Sigmoid colon (tissue), 7 donors: ENCODE results near the gene PRRT1. TPM values are rescaled to one million over a fixed set of nuclear protein-coding genes. Genes with fewer than 3 reads are reported as not detected.
"Not testable (repeated sequence)": the region's sequence is repeated elsewhere in the genome, so short reads cannot be mapped to it uniquely, and the experiment has no call there.

Experiments used
- DNase-seq: peaks from one replicate; pipeline ENCODE4 v3.0.0-alpha.2; 2019
- H3K27ac ChIP-seq, 4 donors: fragments of 200-600 bp; sonication (generic); one replicate each; pipeline ENCODE4 v1.5.1; 2016 to 2019; ENCODE audit warnings: mild to moderate bottlenecking in 1 of 4
- H3K27me3 ChIP-seq, 3 donors: fragments of 200-600 bp; sonication (generic); one replicate each; pipeline ENCODE4 v1.5.1; 2019; ENCODE audit warnings: mild to moderate bottlenecking in 1 of 3
- H3K36me3 ChIP-seq, 4 donors: fragments of 200-600 bp; sonication (generic); one replicate each; pipeline ENCODE4 v1.5.1; 2016 to 2019
- H3K4me1 ChIP-seq, 4 donors: fragments of 200-600 bp; sonication (generic); one replicate each; pipeline ENCODE4 v1.5.1; 2017 to 2019
- H3K4me3 ChIP-seq, 4 donors: fragments of 200-600 bp; sonication (generic); one replicate each; pipeline ENCODE4 v1.5.1; 2017 to 2019; ENCODE audit warnings: mild to moderate bottlenecking in 2 of 4, moderate library complexity in 1 of 4
- H3K9me3 ChIP-seq, 4 donors: fragments of 200-600 bp in 3 of 4; sonication (generic) in 3 of 4; one replicate each; pipeline versions ENCODE4 v1.5.1 to v1.6.1; 2013 to 2019
- EP300 ChIP-seq, 4 donors: sonication (generic); formaldehyde crosslinking; IDR thresholded peaks; one replicate each; pipeline ENCODE4 v1.6.1; 2017; ENCODE audit warnings: antibody characterized with exemption in 4 of 4
- POLR2A ChIP-seq, 2 donors: fragments of 450-650 bp; IDR thresholded peaks; one replicate each; pipeline ENCODE4 v1.6.1; 2016; ENCODE audit warnings: antibody characterized with exemption in 2 of 2, mild to moderate bottlenecking in 2 of 2, moderate library complexity in 2 of 2
- POLR2AphosphoS5 ChIP-seq, 4 donors: sonication (generic); formaldehyde crosslinking; IDR thresholded peaks; one replicate each; pipeline ENCODE4 v1.6.1; 2017; ENCODE audit warnings: antibody characterized with exemption in 4 of 4
- WGBS, 2 donors: extraction: QIAGEN DNeasy Blood & Tissue Kit; methylation state at CpG; one replicate each; pipeline ENCODE4 v1.1.7; 2013; 5-methylcytosine and 5-hydroxymethylcytosine counted together
- intact Hi-C: fragments of 100-400 bp; cut with DNase I; formaldehyde crosslinking; loops from one replicate; pipeline ENCODE4 v1.15.1; 2023
- polyA plus RNA-seq, 3 donors: library from polyadenylated mRNA; stranded (reverse); fragments of 200-250 nt; gene quantifications; one replicate each; pipeline ENCODE4 v1.2.3, GENCODE V29; 2013
- small RNA-seq, 3 donors: library from RNA; depleted of rRNA; stranded (forward); fragments of <200 nt; gene quantifications; one replicate each; pipeline ENCODE3, GENCODE V24; 2016
- total RNA-seq, 4 donors: library from RNA; depleted of rRNA; stranded (reverse); fragments of >200 nt; gene quantifications; one replicate each; pipeline ENCODE4 v1.1.0, GENCODE V29; 2016
- TF ChIP-seq, protein P1 (sequence below), 4 experiments: fragments of 450-650 bp in 3 of 4; fragments of 200-600 bp in 1 of 4; IDR thresholded peaks; one replicate each; pipeline ENCODE4 v1.5.1; 2016 to 2019; ENCODE audit warnings: antibody characterized with exemption in 4 of 4, mild to moderate bottlenecking in 3 of 4, moderate library complexity in 2 of 4
- donor health status: healthy with polysubstance abuse.
- donor health status: Bipolar disorder and iron deficiency.
- donor health status: healthy.

Gene PRRT1
- total and polyA plus RNA-seq, 7 donors, result 0.46 to 6.1 (median 2.5) TPM

DNA sequence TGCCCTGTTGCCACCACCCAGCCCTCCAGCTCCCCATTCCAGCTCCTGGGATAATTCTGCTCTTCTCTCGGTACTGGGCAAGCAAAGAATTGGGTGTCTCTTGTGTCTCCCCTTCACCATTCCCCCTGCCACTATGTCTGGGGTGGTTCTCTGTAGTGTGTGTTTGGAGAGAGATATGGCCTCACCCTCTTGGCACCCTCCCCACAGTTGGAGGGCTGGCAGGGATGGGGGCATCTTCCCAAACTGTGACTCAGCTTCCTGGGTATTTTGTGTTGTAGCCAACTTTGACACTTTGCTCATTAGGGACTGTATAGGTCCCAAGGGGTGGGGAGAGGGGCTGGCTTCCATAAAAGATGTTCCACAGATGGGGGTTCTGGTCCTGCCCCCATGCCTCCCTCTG lies 44.3 kb downstream of the PRRT1 start:
- Histone ChIP-seq H3K9me3 (no peaks in the 10 kb centered on the region), H3K36me3 (no peaks in the 10 kb centered on the region), H3K27ac (peak overlapping the region; percentile 70 to 80 (median 76)), H3K27me3 (peaks cover 0 to 3% (median 0%) of the 10 kb centered on the region in 3 donors), H3K4me1 (peaks cover 0 to 57% (median 44%) of the 10 kb centered on the region in 4 donors), H3K4me3 (peak overlapping the region in 3 of 4 donors; percentile 39 to 48 (median 42))
- TF ChIP-seq POLR2A (IDR thresholded peaks at IDR 0.05) (no peak), POLR2AphosphoS5 (IDR thresholded peaks at IDR 0.05) (no peak), EP300 (IDR thresholded peaks at IDR 0.05) (no peak)
- TF ChIP-seq, protein P1, sequence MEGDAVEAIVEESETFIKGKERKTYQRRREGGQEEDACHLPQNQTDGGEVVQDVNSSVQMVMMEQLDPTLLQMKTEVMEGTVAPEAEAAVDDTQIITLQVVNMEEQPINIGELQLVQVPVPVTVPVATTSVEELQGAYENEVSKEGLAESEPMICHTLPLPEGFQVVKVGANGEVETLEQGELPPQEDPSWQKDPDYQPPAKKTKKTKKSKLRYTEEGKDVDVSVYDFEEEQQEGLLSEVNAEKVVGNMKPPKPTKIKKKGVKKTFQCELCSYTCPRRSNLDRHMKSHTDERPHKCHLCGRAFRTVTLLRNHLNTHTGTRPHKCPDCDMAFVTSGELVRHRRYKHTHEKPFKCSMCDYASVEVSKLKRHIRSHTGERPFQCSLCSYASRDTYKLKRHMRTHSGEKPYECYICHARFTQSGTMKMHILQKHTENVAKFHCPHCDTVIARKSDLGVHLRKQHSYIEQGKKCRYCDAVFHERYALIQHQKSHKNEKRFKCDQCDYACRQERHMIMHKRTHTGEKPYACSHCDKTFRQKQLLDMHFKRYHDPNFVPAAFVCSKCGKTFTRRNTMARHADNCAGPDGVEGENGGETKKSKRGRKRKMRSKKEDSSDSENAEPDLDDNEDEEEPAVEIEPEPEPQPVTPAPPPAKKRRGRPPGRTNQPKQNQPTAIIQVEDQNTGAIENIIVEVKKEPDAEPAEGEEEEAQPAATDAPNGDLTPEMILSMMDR (IDR thresholded peaks at IDR 0.05), result no peak
- 58 to 80% methylated on average over 1 of the region's 1 CpG for WGBS, 2 donors
- no peak for DNase-seq
- intact Hi-C loops, result no loop called here

DNA sequence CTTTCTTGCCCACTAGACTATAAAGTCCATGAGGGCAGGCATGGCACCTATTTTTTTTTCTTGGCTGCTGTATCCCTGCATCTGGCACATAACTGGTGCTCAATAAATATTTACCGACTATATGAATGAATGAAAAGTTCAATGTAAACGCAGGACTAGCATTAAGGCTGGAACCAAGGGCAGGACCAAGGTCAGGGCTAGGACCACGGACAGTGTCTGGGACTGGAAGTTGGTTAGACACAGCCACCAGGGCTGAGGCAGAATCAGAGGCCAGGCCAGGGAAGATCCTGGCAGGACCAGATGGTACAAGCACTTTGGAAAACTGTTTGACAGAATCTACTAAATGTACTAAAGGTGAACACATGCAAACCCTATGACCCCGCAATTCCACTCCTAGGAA lies 46.3 kb downstream of the PRRT1 start:
- Histone ChIP-seq H3K9me3 (no peaks in the 10 kb centered on the region), H3K27me3 (peaks cover 0 to 3% (median 0%) of the 10 kb centered on the region in 3 donors), H3K27ac (peak overlapping the region in 2 of 4 donors; percentile 77 to 80), H3K4me1 (peaks cover 0 to 38% (median 24%) of the 10 kb centered on the region in 4 donors), H3K36me3 (no peaks in the 10 kb centered on the region), H3K4me3 (no peak overlapping the region)
- 77 to 87% methylated on average over 4 of the region's 4 CpGs for WGBS, 2 donors
- TF ChIP-seq, protein P1 (IDR thresholded peaks at IDR 0.05), result no peak
- TF ChIP-seq POLR2A (IDR thresholded peaks at IDR 0.05) (no peak), EP300 (IDR thresholded peaks at IDR 0.05) (no peak), POLR2AphosphoS5 (IDR thresholded peaks at IDR 0.05) (no peak)
- intact Hi-C loops, result no loop called here
- no peak for DNase-seq

DNA sequence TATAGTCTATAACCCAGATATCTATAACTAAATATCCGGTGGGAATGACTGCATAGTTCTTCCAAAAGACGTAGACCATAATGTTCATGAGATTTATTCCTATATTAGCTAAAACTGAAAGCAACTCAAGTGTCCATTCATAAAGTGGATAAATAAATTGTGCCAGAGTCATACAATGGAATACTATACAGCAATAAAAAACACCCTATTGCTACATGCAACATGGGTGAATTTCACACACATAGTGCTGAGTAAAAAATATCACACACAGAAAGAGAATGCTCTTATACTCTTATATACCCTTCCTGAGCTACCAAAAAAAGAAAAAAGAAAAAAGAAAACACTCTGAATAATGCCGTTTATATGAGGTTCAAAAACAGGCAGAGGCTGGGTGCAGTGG lies 49.5 kb downstream of the PRRT1 start:
- Histone ChIP-seq H3K4me1 (peaks cover 0 to 8% (median 4%) of the 10 kb centered on the region in 4 donors), H3K36me3 (no peaks in the 10 kb centered on the region), H3K4me3 (no peak overlapping the region), H3K9me3 (no peaks in the 10 kb centered on the region), H3K27ac (no peak overlapping the region), H3K27me3 (peaks cover 0 to 11% (median 4%) of the 10 kb centered on the region in 3 donors)
- TF ChIP-seq POLR2AphosphoS5 (IDR thresholded peaks at IDR 0.05) (no peak), EP300 (IDR thresholded peaks at IDR 0.05) (no peak), POLR2A (IDR thresholded peaks at IDR 0.05) (no peak)
- TF ChIP-seq, protein P1 (IDR thresholded peaks at IDR 0.05), result no peak
- DNase-seq, result no peak
- whole genome bisulfite sequencing, 2 donors, result 94% methylated on average over 3 of the region's 3 CpGs
- intact Hi-C loops, result no loop called here

DNA sequence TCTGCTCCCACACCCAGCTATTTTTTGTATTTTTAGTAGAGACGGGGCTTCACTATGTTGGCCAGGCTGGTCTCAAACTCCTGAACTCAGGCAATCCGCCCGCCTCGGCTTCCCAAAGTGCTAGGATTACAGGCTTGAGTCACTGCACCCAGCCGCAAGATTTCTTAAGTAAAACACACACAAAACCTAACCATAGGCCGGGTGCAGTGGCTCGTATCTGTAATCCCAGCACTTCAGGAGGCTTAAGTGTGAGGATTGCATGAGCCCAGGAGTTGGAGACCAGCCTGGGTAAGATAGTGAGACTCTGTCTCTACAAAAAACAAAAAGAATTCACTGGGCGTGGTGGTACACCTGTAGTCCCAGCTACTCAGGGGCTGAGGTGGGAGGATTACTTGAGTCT lies 51.5 kb downstream of the PRRT1 start:
- H3K36me3 ChIP-seq, H3K4me3 ChIP-seq, H3K9me3 ChIP-seq, H3K27ac ChIP-seq, intact Hi-C loops, DNase-seq: not testable (repeated sequence)
- H3K4me1 ChIP-seq, result peaks cover 0 to 18% (median 13%) of the 10 kb centered on the region in 4 donors
- 77 to 83% methylated on average over 8 of the region's 8 CpGs for WGBS, 2 donors
- H3K27me3 ChIP-seq, result peaks cover 9 to 31% (median 23%) of the 10 kb centered on the region in 3 donors

Small RNA genes within 50 kb of the gene (small RNA-seq; reads per million reads assigned to genes)
- gene AL662884.1 (0 reads per million in 3 donors), gene MIR6833 (0 to 0.86 (median 0.06) reads per million in 3 donors)

Other genes starting within 250 kb of the PRRT1 start
- gene ZBTB12, start 249.9 kb downstream of the PRRT1 start, total RNA-seq, result 1 to 10 TPM in 3 of 4 donors, under 1 TPM in 1; 0.83 to 2.1 (median 1.1) TPM
- 1 to 10 TPM in 2 of 3 donors, under 1 TPM in 1; 0.92 to 4.3 (median 1.2) TPM for gene ZBTB12, start 249.9 kb downstream of the PRRT1 start, polyA plus RNA-seq
- gene C2, start 224.2 kb downstream of the PRRT1 start, total RNA-seq, result 10 to 100 TPM in 3 of 4 donors, 1 to 10 TPM in 1; 4.9 to 17.7 (median 13.6) TPM
- 10 to 100 TPM; 10.2 to 39.2 (median 23.1) TPM for gene C2, start 224.2 kb downstream of the PRRT1 start, polyA plus RNA-seq
- gene CFB, start 205.8 kb downstream of the PRRT1 start, total RNA-seq, result 10 to 100 TPM; 14.3 to 40.0 (median 28.7) TPM
- 100 to 1,000 TPM in 1 of 3 donors, 1 to 10 TPM in 2; 3.6 to 118 (median 9.5) TPM for gene CFB, start 205.8 kb downstream of the PRRT1 start, polyA plus RNA-seq
- 10 to 100 TPM; 60.1 to 96.9 (median 75.8) TPM for gene NELFE, start 193.0 kb downstream of the PRRT1 start, total RNA-seq
- gene NELFE, start 193.0 kb downstream of the PRRT1 start, polyA plus RNA-seq, result 10 to 100 TPM; 52.5 to 73.5 (median 58.9) TPM
- 10 to 100 TPM; 22.1 to 73.4 (median 33.4) TPM for gene SKIC2, start 192.8 kb downstream of the PRRT1 start, total RNA-seq
- 10 to 100 TPM; 25.0 to 68.2 (median 30.6) TPM for gene SKIC2, start 192.8 kb downstream of the PRRT1 start, polyA plus RNA-seq
- 10 to 100 TPM; 11.4 to 22.7 (median 18.3) TPM for gene DXO, start 179.8 kb downstream of the PRRT1 start, total RNA-seq
- gene DXO, start 179.8 kb downstream of the PRRT1 start, polyA plus RNA-seq, result 10 to 100 TPM in 1 of 3 donors, 1 to 10 TPM in 2; 8.4 to 17.3 (median 9.9) TPM
- gene C4A, start 169.9 kb downstream of the PRRT1 start, total RNA-seq, result 100 to 1,000 TPM in 3 of 4 donors, 10 to 100 TPM in 1; 46.7 to 254 (median 179) TPM
- gene C4A, start 169.9 kb downstream of the PRRT1 start, polyA plus RNA-seq, result 10 to 100 TPM in 1 of 3 donors, 1 to 10 TPM in 2; 2.3 to 63.4 (median 3.0) TPM
- gene C4B, start 137.1 kb downstream of the PRRT1 start, total RNA-seq, result 100 to 1,000 TPM in 2 of 4 donors, 10 to 100 TPM in 2; 74.2 to 291 (median 155) TPM
- gene C4B, start 137.1 kb downstream of the PRRT1 start, polyA plus RNA-seq, result 10 to 100 TPM in 1 of 3 donors, 1 to 10 TPM in 2; 3.2 to 64.7 (median 4.2) TPM
- 1 to 10 TPM; 1.1 to 4.9 (median 3.2) TPM for gene CYP21A2, start 113.5 kb downstream of the PRRT1 start, total RNA-seq
- gene CYP21A2, start 113.5 kb downstream of the PRRT1 start, polyA plus RNA-seq, result 1 to 10 TPM in 1 of 3 donors, under 1 TPM in 1, not detected in 1; 0.57 to 1.2 TPM
- gene TNXB, start 42.6 kb downstream of the PRRT1 start, total RNA-seq, result 100 to 1,000 TPM in 3 of 4 donors, 10 to 100 TPM in 1; 66.0 to 224 (median 116) TPM
- 10 to 100 TPM in 1 of 3 donors, 1 to 10 TPM in 2; 1.4 to 16.4 (median 7.2) TPM for gene TNXB, start 42.6 kb downstream of the PRRT1 start, polyA plus RNA-seq
- 10 to 100 TPM; 24.5 to 73.4 (median 24.8) TPM for gene ATF6B, start 23.7 kb downstream of the PRRT1 start, total RNA-seq
- gene ATF6B, start 23.7 kb downstream of the PRRT1 start, polyA plus RNA-seq, result 10 to 100 TPM; 10.9 to 93.6 (median 14.4) TPM
- gene FKBPL, start 21.7 kb downstream of the PRRT1 start, total RNA-seq, result 1 to 10 TPM; 2.1 to 5.5 (median 4.2) TPM
- 10 to 100 TPM in 1 of 3 donors, 1 to 10 TPM in 2; 4.9 to 10.4 (median 6.0) TPM for gene FKBPL, start 21.7 kb downstream of the PRRT1 start, polyA plus RNA-seq
- 100 to 1,000 TPM in 2 of 4 donors, 10 to 100 TPM in 2; 15.5 to 126 (median 62.7) TPM for gene PPT2, start 2.2 kb upstream of the PRRT1 start, total RNA-seq
- gene PPT2, start 2.2 kb upstream of the PRRT1 start, polyA plus RNA-seq, result 10 to 100 TPM in 1 of 3 donors, 1 to 10 TPM in 2; 3.0 to 13.0 (median 5.4) TPM
- gene EGFL8, start 12.7 kb upstream of the PRRT1 start, total RNA-seq, result 10 to 100 TPM in 3 of 4 donors, 1 to 10 TPM in 1; 8.1 to 24.4 (median 14.3) TPM
- 10 to 100 TPM in 2 of 3 donors, 1 to 10 TPM in 1; 2.3 to 15.1 (median 13.8) TPM for gene EGFL8, start 12.7 kb upstream of the PRRT1 start, polyA plus RNA-seq
- 10 to 100 TPM; 32.4 to 45.7 (median 36.5) TPM for gene AGPAT1, start 24.1 kb upstream of the PRRT1 start, total RNA-seq
- 10 to 100 TPM; 36.6 to 54.2 (median 37.9) TPM for gene AGPAT1, start 24.1 kb upstream of the PRRT1 start, polyA plus RNA-seq
- 100 to 1,000 TPM in 2 of 4 donors, 10 to 100 TPM in 2; 61.5 to 118 (median 95.1) TPM for gene RNF5, start 26.5 kb upstream of the PRRT1 start, total RNA-seq
- 100 to 1,000 TPM in 2 of 3 donors, 10 to 100 TPM in 1; 95.2 to 220 (median 189) TPM for gene RNF5, start 26.5 kb upstream of the PRRT1 start, polyA plus RNA-seq
- gene AGER, start 32.3 kb upstream of the PRRT1 start, total RNA-seq, result 1 to 10 TPM; 1.9 to 8.9 (median 5.3) TPM
- gene AGER, start 32.3 kb upstream of the PRRT1 start, polyA plus RNA-seq, result 10 to 100 TPM in 1 of 3 donors, 1 to 10 TPM in 1, not detected in 1; 2.4 to 10.6 TPM
- 10 to 100 TPM; 53.6 to 67.7 (median 57.0) TPM for gene PBX2, start 38.3 kb upstream of the PRRT1 start, total RNA-seq
- gene PBX2, start 38.3 kb upstream of the PRRT1 start, polyA plus RNA-seq, result 10 to 100 TPM; 16.6 to 55.2 (median 19.8) TPM
- gene GPSM3, start 40.7 kb upstream of the PRRT1 start, total RNA-seq, result 10 to 100 TPM in 3 of 4 donors, 1 to 10 TPM in 1; 5.0 to 13.3 (median 10.4) TPM
- 10 to 100 TPM; 15.5 to 56.2 (median 15.6) TPM for gene GPSM3, start 40.7 kb upstream of the PRRT1 start, polyA plus RNA-seq
- 10 to 100 TPM in 1 of 4 donors, 1 to 10 TPM in 3; 5.4 to 23.0 (median 6.3) TPM for gene NOTCH4, start 72.1 kb upstream of the PRRT1 start, total RNA-seq
- gene NOTCH4, start 72.1 kb upstream of the PRRT1 start, polyA plus RNA-seq, result 1 to 10 TPM; 1.2 to 9.9 (median 1.8) TPM
- gene TSBP1, start 220.0 kb upstream of the PRRT1 start, total RNA-seq, result not detected
- gene TSBP1, start 220.0 kb upstream of the PRRT1 start, polyA plus RNA-seq, result not detected